Right atrium auricular region (tissue), 2 donors: ENCODE measurements around the gene ASAP2. TPM values are rescaled to one million over a fixed set of nuclear protein-coding genes. Genes with fewer than 3 reads are reported as not detected.
A peak's percentile ranks its signal among the peaks of the same experiment; 100 is the strongest.

Experiments
- DNase-seq: peaks from one replicate; pipeline ENCODE4 v3.0.0-alpha.2; 2019; ENCODE audit warnings: low spot score
- H3K27ac ChIP-seq, 2 donors: fragments of 200-600 bp; sonication (generic); 1 replicate in 1 of 2; 2 replicates in 1 of 2; pipeline ENCODE4 v1.5.1; 2016 to 2019
- H3K27me3 ChIP-seq, 2 donors: fragments of 200-600 bp; sonication (generic); one replicate each; pipeline versions ENCODE4 v1.5.1 to v1.6.0; 2017 to 2019
- H3K36me3 ChIP-seq: fragments of 200-600 bp; sonication (generic); one replicate; pipeline ENCODE4 v1.5.1; 2016
- H3K4me1 ChIP-seq, 2 donors: fragments of 200-600 bp; sonication (generic); one replicate each; pipeline versions ENCODE4 v1.5.1 to v1.6.0; 2017 to 2019
- H3K4me3 ChIP-seq, 2 donors: fragments of 200-600 bp; sonication (generic); 1 replicate in 1 of 2; 2 replicates in 1 of 2; pipeline ENCODE4 v1.5.1; 2017 to 2019; ENCODE audit warnings: mild to moderate bottlenecking in 1 of 2, moderate library complexity in 1 of 2
- H3K9me3 ChIP-seq, 2 donors: fragments of 200-600 bp; sonication (generic); one replicate each; pipeline ENCODE4 v1.5.1; 2019
- total RNA-seq, 2 donors: library from RNA; depleted of rRNA; stranded (reverse); fragments of >200 nt; gene quantifications; one replicate each; pipeline ENCODE4 v1.1.0, GENCODE V29; 2016
- TF ChIP-seq, protein P1 (sequence below), 2 donors: fragments of 200-600 bp; sonication (generic); IDR thresholded peaks; one replicate each; pipeline ENCODE4 v1.5.1; 2019; ENCODE audit warnings: antibody characterized with exemption in 2 of 2

The ASAP2 gene
- total RNA-seq, 2 donors from 2014 or later = 13.2 to 20.3 TPM

DNA sequence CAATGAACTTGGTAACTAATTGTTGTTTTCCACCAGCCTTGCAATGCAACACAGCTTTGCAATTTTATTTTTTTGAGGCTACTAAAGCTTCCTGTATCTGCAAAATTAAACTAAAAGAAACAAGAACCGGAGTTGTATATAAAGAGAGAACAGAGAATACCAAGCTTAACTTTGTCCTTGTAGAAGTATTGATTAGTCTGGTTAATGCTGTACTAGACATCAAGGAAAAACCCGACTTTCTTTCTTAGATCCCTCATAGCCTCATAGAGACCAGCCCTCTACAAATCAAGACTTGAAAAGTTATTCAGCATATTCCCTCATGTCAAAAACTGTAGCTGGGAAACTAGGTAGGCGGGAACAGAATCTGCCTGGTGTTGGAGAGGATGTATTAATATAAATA, 1.7 kb upstream of the ASAP2 start:
- peaks cover 0 to 17% of the 10 kb centered on the region in 2 donors for H3K4me1 ChIP-seq
- no peak overlapping the region for H3K27ac ChIP-seq
- TF ChIP-seq, protein P1, sequence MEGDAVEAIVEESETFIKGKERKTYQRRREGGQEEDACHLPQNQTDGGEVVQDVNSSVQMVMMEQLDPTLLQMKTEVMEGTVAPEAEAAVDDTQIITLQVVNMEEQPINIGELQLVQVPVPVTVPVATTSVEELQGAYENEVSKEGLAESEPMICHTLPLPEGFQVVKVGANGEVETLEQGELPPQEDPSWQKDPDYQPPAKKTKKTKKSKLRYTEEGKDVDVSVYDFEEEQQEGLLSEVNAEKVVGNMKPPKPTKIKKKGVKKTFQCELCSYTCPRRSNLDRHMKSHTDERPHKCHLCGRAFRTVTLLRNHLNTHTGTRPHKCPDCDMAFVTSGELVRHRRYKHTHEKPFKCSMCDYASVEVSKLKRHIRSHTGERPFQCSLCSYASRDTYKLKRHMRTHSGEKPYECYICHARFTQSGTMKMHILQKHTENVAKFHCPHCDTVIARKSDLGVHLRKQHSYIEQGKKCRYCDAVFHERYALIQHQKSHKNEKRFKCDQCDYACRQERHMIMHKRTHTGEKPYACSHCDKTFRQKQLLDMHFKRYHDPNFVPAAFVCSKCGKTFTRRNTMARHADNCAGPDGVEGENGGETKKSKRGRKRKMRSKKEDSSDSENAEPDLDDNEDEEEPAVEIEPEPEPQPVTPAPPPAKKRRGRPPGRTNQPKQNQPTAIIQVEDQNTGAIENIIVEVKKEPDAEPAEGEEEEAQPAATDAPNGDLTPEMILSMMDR (IDR thresholded peaks at IDR 0.05) = no peak
- H3K9me3 ChIP-seq = no peaks in the 10 kb centered on the region
- no peak for DNase-seq
- H3K27me3 ChIP-seq = no peaks in the 10 kb centered on the region
- H3K4me3 ChIP-seq = no peak overlapping the region
- no peaks in the 10 kb centered on the region for H3K36me3 ChIP-seq

DNA sequence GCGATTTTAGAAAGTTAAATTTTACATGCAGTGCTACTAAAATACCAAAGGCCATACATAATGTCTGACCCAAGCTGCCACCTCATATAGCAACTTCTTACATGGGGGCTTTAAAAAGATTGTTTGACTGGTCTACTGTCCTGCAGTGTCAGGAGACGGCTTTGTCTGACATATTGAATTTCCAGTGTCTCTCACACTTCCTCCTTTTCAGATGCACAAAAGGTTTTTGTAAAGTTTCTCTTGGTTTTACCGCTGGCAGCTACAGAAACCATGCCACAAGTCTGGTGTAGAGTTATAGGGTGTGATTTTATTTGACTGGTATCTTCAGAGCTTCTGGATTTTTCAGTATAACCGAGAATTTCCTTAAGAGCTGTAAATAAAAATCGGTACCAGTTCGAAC, 1.1 kb upstream of the ASAP2 start:
- Histone ChIP-seq H3K9me3 (no peaks in the 10 kb centered on the region), H3K27me3 (no peaks in the 10 kb centered on the region), H3K36me3 (no peaks in the 10 kb centered on the region), H3K4me3 (peak overlapping the region; percentile 51 to 83), H3K4me1 (peaks cover 0 to 20% of the 10 kb centered on the region in 2 donors), H3K27ac (peak overlapping the region; percentile 73 to 81)
- DNase-seq = peak; percentile 36
- TF ChIP-seq, protein P1 (IDR thresholded peaks at IDR 0.05) = no peak

DNA sequence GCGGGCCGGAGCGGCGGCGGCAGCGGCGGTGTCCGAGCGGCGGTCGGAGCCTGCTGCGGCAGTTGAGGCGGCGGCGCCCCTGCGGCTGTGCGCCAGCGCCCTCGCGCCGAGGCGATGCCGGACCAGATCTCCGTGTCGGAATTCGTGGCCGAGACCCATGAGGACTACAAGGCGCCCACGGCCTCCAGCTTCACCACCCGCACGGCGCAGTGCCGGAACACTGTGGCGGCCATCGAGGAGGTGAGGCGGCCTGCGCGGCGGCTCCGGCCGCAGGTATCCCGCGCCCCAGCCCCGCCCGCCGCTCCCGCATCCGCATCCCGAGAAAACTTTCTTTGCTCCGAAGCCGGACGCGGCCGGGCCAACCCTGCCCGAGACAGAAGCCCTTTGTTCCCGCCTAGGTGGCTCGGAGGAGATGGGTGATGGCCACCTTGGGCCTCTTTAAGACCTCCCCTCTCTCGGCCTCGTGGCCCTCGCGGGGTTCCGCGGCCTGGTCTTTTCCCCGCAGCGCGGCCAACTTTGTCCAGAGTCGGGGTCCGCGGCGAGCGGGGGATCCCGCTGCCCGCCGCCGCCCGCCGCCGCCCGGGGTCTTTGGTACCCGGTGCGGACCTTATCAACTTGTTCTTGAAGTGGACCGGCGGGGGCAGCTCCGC, 504 bp downstream of the ASAP2 start:
- Histone ChIP-seq H3K4me3 (peak overlapping the region; percentile 78 to 83), H3K27me3 (no peaks in the 10 kb centered on the region), H3K27ac (peak overlapping the region; percentile 82 to 92), H3K36me3 (no peaks in the 10 kb centered on the region), H3K4me1 (peaks cover 0 to 31% of the 10 kb centered on the region in 2 donors), H3K9me3 (no peaks in the 10 kb centered on the region)
- DNase-seq = peak; percentile 58
- TF ChIP-seq, protein P1 (IDR thresholded peaks at IDR 0.05) = no peak

DNA sequence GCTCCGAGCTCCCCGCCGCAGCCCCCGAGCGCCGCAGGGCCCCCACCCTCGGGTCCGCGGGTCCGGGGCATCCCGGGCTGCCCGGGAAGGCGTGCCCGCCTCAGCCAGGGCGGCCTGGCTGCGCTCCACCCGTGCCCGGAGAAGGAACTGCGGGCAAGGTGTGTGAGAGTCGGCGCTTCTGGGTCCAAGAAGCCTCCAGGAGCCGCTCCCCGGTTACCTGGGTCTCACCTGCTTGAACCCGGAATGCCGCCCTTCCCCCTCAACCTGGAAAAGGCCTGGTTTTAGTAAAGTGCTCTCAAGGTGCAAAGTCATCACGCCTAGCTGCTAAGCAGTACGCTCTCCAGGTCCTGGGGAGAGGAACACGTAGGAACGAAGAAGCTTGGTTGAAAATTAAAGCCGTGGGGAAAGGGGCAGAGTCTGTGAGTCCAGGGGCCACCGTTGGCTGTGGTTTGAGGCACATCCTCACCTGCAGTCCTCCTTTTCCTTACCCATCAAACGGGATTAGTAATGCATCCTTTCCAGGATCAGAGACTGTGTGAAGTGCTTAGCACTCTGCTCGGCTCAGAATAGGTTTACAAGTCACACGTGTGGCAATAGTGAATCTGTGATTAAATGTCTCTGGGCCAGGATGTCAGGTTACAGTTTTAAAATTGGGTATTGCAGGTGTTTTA, 1.2 kb downstream of the ASAP2 start:
- H3K4me1 ChIP-seq = peaks cover 0 to 38% of the 10 kb centered on the region in 2 donors
- no peaks in the 10 kb centered on the region for H3K27me3 ChIP-seq
- no peaks in the 10 kb centered on the region for H3K36me3 ChIP-seq
- peak overlapping the region; percentile 82 to 92 for H3K27ac ChIP-seq
- TF ChIP-seq, protein P1 (IDR thresholded peaks at IDR 0.05) = no peak
- DNase-seq = peak; percentile 58
- no peaks in the 10 kb centered on the region for H3K9me3 ChIP-seq
- peak overlapping the region; percentile 78 to 83 for H3K4me3 ChIP-seq

DNA sequence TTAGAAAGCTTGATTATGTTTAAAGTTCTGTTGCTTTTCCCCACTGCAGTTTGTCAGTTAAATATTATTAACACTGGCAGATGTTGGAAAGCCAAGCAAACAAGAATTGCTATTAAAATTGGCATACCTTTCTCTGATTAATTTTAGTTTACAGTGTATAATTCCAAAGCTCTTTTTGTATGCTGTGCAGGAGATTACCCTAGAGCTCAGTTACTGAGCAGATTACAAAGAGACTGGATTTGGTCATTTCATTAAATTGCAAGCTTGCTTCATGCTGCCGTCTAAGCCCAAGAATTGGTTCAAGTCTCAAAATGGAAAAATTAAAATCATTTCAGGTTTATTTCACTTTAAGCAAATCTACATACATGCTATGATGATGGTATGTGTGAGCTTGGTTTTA, 2.3 kb downstream of the ASAP2 start:
- H3K4me3 ChIP-seq = peak overlapping the region; percentile 78 to 83
- DNase-seq = no peak
- H3K36me3 ChIP-seq = no peaks in the 10 kb centered on the region
- H3K27ac ChIP-seq = peak overlapping the region; percentile 64 to 92
- no peaks in the 10 kb centered on the region for H3K9me3 ChIP-seq
- H3K4me1 ChIP-seq = peaks cover 0 to 49% of the 10 kb centered on the region in 2 donors
- TF ChIP-seq, protein P1 (IDR thresholded peaks at IDR 0.05) = no peak
- no peaks in the 10 kb centered on the region for H3K27me3 ChIP-seq
